GM21717 (cell line): Measurements from ENCODE around the gene MTHFD1L.
A peak's percentile ranks its signal among the peaks of the same experiment; 100 is the strongest.
"Not testable (repeated sequence)": the region's sequence is repeated elsewhere in the genome, so short reads cannot be mapped to it uniquely, and the experiment has no call there.

Experiments used
- ATAC-seq: cut with Tn5 transposase; IDR thresholded peaks from one replicate; pipeline ENCODE4 v1.9.1; 2021; ENCODE audit warnings: mild to moderate bottlenecking, moderate library complexity; ENCODE audit not compliant: unreplicated experiment

The MTHFD1L gene

GRCh38 chr6:151012321-151013294 lies 147.1 kb downstream of the MTHFD1L start:
- no peak for ATAC-seq

- ATAC-seq, result peak; percentile 79
Measured at GRCh38 chr6:151014404-151015100, 149.1 kb downstream of the MTHFD1L start.

- ATAC-seq, result no peak
Measured at GRCh38 chr6:151015101-151015700, 149.7 kb downstream of the MTHFD1L start.

GRCh38 chr6:151016107-151016506 lies 150.6 kb downstream of the MTHFD1L start:
- ATAC-seq, result no peak

- ATAC-seq, result no peak
Measured at GRCh38 chr6:151018046-151018445, 152.5 kb downstream of the MTHFD1L start.

- no peak for ATAC-seq
Measured at GRCh38 chr6:151018911-151019782, 153.6 kb downstream of the MTHFD1L start.

GRCh38 chr6:151021896-151022295 lies 156.4 kb downstream of the MTHFD1L start:
- no peak for ATAC-seq

- no peak for ATAC-seq
Measured at GRCh38 chr6:151022492-151022891, 157.0 kb downstream of the MTHFD1L start.

- no peak for ATAC-seq
Measured at GRCh38 chr6:151023342-151023741, 157.8 kb downstream of the MTHFD1L start.

- ATAC-seq, result no peak
Measured at GRCh38 chr6:151024597-151024996, 159.1 kb downstream of the MTHFD1L start.

GRCh38 chr6:151025076-151025475 lies 159.6 kb downstream of the MTHFD1L start:
- ATAC-seq, result no peak

GRCh38 chr6:151026041-151026663 lies 160.7 kb downstream of the MTHFD1L start:
- no peak for ATAC-seq

- no peak for ATAC-seq
Measured at GRCh38 chr6:151027295-151027747, 161.8 kb downstream of the MTHFD1L start.

GRCh38 chr6:151027936-151028838 lies 162.7 kb downstream of the MTHFD1L start:
- ATAC-seq, result no peak

GRCh38 chr6:151029970-151030369 lies 164.5 kb downstream of the MTHFD1L start:
- ATAC-seq, result no peak

- ATAC-seq, result no peak
Measured at GRCh38 chr6:151032034-151032433, 166.5 kb downstream of the MTHFD1L start.

- no peak for ATAC-seq
Measured at GRCh38 chr6:151034825-151035781, 169.6 kb downstream of the MTHFD1L start.

GRCh38 chr6:151036211-151036721 lies 170.8 kb downstream of the MTHFD1L start:
- not testable (repeated sequence) for ATAC-seq
